Lung (tissue), 12 donors: ENCODE measurements around the gene IGLL5. TPM values are rescaled to one million over a fixed set of nuclear protein-coding genes. Genes with fewer than 3 reads are reported as not detected.

ENCODE experiments used
- ATAC-seq: fragments of 200-7000 bp; cut with Tn5 transposase; one replicate; pipeline ENCODE4 v1.9.1; 2020; ENCODE audit warnings: moderate number of reproducible peaks; ENCODE audit not compliant: insufficient read depth, low FRiP score
- DNase-seq, 3 donors: peaks; one replicate each; pipeline ENCODE4 v3.0.0-alpha.2; 2013 to 2017
- H3K27ac ChIP-seq, 2 donors: one replicate each; pipeline ENCODE4 v1.5.1; 2013; ENCODE audit warnings: mild to moderate bottlenecking in 2 of 2, moderate library complexity in 2 of 2, control low read depth in 1 of 2, inconsistent platforms in 1 of 2, low read depth in 1 of 2, low read length in 1 of 2
- H3K27me3 ChIP-seq, 3 donors: one replicate each; pipeline ENCODE4 v1.5.1; 2013; ENCODE audit warnings: low read length in 2 of 3; ENCODE audit not compliant: control insufficient read depth in 3 of 3, insufficient read depth in 3 of 3
- H3K36me3 ChIP-seq, 4 donors: one replicate each; pipeline ENCODE4 v1.5.1; 2013; ENCODE audit warnings: low read length in 4 of 4, mild to moderate bottlenecking in 1 of 4, moderate library complexity in 1 of 4; ENCODE audit not compliant: control insufficient read depth in 4 of 4, insufficient read depth in 4 of 4
- H3K4me1 ChIP-seq, 5 donors: one replicate each; pipeline ENCODE4 v1.5.1; 2013; ENCODE audit warnings: low read length in 5 of 5, mild to moderate bottlenecking in 2 of 5, moderate library complexity in 1 of 5; ENCODE audit not compliant: control insufficient read depth in 5 of 5, insufficient read depth in 5 of 5
- H3K4me3 ChIP-seq: one replicate; pipeline ENCODE4 v1.5.1; 2013; ENCODE audit warnings: mild to moderate bottlenecking, control low read depth, moderate library complexity
- H3K9ac ChIP-seq, 2 donors: one replicate each; pipeline ENCODE4 v1.5.1; 2013; ENCODE audit warnings: low read length in 2 of 2, control low read depth in 1 of 2; ENCODE audit not compliant: insufficient read depth in 1 of 2
- H3K9me3 ChIP-seq, 4 donors: one replicate each; pipeline ENCODE4 v1.5.1; 2013; ENCODE audit warnings: low read length in 3 of 4, mild to moderate bottlenecking in 1 of 4, moderate library complexity in 1 of 4; ENCODE audit not compliant: control insufficient read depth in 4 of 4, insufficient read depth in 3 of 4
- WGBS, 2 donors: extraction: QIAGEN DNeasy Blood & Tissue Kit; methylation state at CpG; one replicate each; pipeline ENCODE4 v1.1.7; 2013; 5-methylcytosine and 5-hydroxymethylcytosine counted together
- polyA plus RNA-seq, 2 donors: library from polyadenylated mRNA; stranded (reverse); fragments of 200-250 nt; gene quantifications; one replicate each; pipeline ENCODE4 v1.2.1, GENCODE V29; 2013
- total RNA-seq, 2 donors: library from RNA; depleted of rRNA in 1 of 2; stranded (reverse); fragments of >200 nt in 1 of 2; gene quantifications; one replicate each; pipeline ENCODE4 v1.2.1, GENCODE V29; 2014 to 2021
- TF ChIP-seq, protein P1 (sequence below): IDR thresholded peaks from 2 replicates; pipeline ENCODE4 v1.5.1; 2012; ENCODE audit warnings: mild to moderate bottlenecking; ENCODE audit errors: control extremely low read depth, extremely low read depth
- donor health status: control.
- donor health status: control.
- donor health status: Bipolar disorder and iron deficiency.
- donor health status: healthy.
- donor health status: DM: yes; HTN: yes; CAD: no.

IGLL5 gene
- total and polyA plus RNA-seq, 4 donors, result 5.4 to 21.5 (median 11.3) TPM

DNA sequence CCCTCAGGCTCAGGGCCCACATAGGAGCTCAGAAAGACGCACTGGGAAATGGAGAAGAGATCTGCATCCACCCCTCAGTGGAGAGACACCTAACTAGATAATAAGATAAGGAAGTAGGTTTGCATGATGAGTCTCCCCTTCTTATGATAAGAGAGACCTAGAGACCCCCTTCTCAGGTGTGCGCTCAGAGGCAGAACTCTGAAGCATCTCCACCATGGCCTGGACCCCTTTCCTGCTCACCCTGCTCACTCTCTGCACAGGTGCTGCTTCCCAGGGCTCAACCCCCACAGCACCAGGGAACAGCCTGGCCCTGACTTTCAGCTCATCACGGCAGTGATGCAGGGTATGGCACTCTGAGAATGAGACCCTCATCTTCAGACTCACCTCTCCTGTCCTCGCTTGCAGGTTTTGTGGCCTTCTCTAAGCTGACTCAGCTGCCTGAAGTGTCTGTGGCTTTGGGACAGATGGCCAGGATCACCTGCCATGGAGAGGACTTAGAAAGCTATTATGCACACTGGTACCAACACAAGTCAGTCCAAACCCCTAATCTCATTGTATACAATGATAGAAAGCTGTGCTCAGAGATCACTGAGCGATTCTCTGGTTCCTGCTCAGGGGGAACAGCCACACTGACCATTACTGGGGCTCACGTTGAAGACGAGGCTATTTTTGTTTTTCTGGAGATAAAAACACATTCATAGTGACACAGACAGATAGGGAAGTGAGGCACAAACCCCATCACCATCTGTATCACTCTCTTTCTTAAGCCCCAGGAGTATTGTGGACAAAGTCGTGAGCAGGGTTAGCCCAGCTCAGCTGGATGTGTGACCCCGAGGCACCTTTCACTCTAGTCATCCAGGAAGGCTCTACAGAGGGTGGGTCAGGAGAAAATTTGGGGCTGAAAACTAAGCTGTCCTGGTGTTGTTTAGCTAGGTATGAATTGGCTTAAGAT, 29.7 kb upstream of the IGLL5 start:
- Histone ChIP-seq H3K9ac (no peak overlapping the region), H3K27me3 (peaks cover 0 to 6% (median 0%) of the 10 kb centered on the region in 3 donors), H3K27ac (no peak overlapping the region), H3K4me3 (no peak overlapping the region), H3K36me3 (no peaks in the 10 kb centered on the region), H3K9me3 (no peaks in the 10 kb centered on the region), H3K4me1 (no peaks in the 10 kb centered on the region)
- TF ChIP-seq, protein P1, sequence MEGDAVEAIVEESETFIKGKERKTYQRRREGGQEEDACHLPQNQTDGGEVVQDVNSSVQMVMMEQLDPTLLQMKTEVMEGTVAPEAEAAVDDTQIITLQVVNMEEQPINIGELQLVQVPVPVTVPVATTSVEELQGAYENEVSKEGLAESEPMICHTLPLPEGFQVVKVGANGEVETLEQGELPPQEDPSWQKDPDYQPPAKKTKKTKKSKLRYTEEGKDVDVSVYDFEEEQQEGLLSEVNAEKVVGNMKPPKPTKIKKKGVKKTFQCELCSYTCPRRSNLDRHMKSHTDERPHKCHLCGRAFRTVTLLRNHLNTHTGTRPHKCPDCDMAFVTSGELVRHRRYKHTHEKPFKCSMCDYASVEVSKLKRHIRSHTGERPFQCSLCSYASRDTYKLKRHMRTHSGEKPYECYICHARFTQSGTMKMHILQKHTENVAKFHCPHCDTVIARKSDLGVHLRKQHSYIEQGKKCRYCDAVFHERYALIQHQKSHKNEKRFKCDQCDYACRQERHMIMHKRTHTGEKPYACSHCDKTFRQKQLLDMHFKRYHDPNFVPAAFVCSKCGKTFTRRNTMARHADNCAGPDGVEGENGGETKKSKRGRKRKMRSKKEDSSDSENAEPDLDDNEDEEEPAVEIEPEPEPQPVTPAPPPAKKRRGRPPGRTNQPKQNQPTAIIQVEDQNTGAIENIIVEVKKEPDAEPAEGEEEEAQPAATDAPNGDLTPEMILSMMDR, result no peak
- 82 to 87% methylated on average over 9 of the region's 9 CpGs for WGBS, 2 donors
- DNase-seq (no peak), ATAC-seq (no peak)

DNA sequence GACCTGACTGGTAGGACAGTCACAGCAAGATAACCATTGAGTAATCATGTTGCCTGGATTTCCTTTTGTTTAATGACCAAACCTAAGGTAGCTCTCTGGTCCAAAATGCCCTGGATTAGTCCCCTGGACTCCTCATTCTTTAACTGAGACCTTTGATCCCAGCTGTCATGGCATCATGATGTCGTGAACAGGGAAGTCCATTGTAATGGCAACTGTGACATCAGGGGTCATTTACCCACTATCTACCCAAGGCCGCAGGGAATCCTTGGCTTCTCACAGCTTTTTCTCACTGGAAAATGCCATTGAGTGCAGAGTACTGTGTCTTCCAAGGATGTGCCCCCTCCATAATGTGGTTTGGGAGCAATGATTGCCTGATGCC, 29.1 kb upstream of the IGLL5 start:
- no peaks in the 10 kb centered on the region for H3K4me1 ChIP-seq
- H3K4me3 ChIP-seq, result no peak overlapping the region
- no peak overlapping the region for H3K27ac ChIP-seq
- TF ChIP-seq, protein P1, result no peak
- peaks cover 0 to 5% (median 0%) of the 10 kb centered on the region in 3 donors for H3K27me3 ChIP-seq
- DNase-seq (no peak), ATAC-seq (no peak)
- no peaks in the 10 kb centered on the region for H3K36me3 ChIP-seq
- WGBS, 2 donors, result 77 to 78% methylated on average over 2 of the region's 2 CpGs
- no peaks in the 10 kb centered on the region for H3K9me3 ChIP-seq
- H3K9ac ChIP-seq, result no peak overlapping the region

DNA sequence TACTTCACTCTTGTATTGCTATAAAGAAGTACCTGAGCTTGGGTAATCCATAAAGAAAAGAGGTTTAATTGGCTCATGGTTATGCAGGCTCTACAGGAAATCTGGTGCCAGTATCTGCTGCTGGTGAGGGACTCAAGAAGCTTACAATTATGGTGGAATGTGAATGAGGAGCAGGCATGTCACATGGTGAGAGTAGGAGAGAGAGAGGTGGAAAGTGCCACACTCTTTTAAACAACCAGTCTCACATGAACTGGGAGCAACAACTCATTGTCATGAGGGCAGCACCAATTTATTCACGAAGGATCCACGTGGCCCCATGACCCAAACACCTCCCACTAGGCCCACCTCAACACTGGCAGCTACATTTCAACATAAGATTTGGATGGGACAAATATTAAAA, 24.6 kb upstream of the IGLL5 start:
- Histone ChIP-seq H3K9ac (no peak overlapping the region), H3K36me3 (no peaks in the 10 kb centered on the region), H3K9me3 (no peaks in the 10 kb centered on the region), H3K4me1 (peaks cover 0 to 12% (median 0%) of the 10 kb centered on the region in 5 donors), H3K4me3 (no peak overlapping the region), H3K27ac (no peak overlapping the region), H3K27me3 (peaks cover 0 to 9% (median 0%) of the 10 kb centered on the region in 3 donors)
- ATAC-seq, result no peak
- DNase-seq, result no peak
- 89 to 92% methylated on average over 2 of the region's 2 CpGs for WGBS, 2 donors
- TF ChIP-seq, protein P1, result no peak
